HG03439 (cell line): ENCODE results near the gene FAXDC2.
A peak's percentile ranks its signal among the peaks of the same experiment; 100 is the strongest.

Experiments used
- ATAC-seq: cut with Tn5 transposase; IDR thresholded peaks from one replicate; pipeline ENCODE4 v1.9.1; 2021; ENCODE audit warnings: mild to moderate bottlenecking, moderate library complexity; ENCODE audit not compliant: unreplicated experiment

The FAXDC2 gene

GRCh38 chr5:154802050-154802449, 48.4 kb downstream of the FAXDC2 start:
- no peak for ATAC-seq

GRCh38 chr5:154801083-154801482, 49.3 kb downstream of the FAXDC2 start:
- ATAC-seq = no peak

DNA sequence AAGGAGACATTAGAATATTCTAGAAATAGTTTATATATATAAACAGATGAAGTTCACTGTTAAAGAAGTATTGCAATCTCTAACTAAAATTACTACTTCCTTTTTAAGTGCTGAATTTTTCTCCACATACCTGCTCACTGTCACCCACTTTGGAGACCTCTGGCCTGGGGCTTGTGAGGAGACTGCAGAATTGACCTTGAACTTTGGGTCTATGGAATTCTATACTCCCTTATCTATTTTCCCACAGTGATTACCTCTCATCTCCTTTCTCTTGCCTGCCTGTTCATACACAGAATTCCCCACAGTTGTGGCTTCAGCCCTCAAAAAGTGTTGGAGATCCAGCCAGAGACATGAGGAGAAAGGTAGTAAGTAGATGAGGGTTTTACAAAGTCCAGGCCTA, 49.8 kb downstream of the FAXDC2 start:
- no peak for ATAC-seq

DNA sequence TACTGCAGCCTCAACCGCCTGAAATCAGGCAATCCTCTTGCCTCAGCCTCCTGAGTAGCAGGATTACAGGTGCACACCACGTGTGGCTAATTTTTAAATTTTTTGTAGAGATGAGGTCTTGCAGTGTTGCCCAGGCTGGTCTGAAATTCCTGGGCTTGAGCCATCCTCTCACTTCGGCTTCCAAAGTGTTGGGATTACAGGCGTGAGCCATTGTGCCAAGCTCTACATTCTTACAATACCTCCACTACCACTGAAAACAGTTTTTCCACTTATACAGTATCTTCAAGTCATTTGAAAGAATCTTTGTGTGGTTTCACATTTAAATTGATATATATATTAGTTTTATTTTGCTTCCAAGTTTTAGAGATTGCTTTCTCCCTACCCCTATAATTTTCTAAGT, 52.6 kb downstream of the FAXDC2 start:
- no peak for ATAC-seq

GRCh38 chr5:154795235-154795596, 55.2 kb downstream of the FAXDC2 start:
- no peak for ATAC-seq

DNA sequence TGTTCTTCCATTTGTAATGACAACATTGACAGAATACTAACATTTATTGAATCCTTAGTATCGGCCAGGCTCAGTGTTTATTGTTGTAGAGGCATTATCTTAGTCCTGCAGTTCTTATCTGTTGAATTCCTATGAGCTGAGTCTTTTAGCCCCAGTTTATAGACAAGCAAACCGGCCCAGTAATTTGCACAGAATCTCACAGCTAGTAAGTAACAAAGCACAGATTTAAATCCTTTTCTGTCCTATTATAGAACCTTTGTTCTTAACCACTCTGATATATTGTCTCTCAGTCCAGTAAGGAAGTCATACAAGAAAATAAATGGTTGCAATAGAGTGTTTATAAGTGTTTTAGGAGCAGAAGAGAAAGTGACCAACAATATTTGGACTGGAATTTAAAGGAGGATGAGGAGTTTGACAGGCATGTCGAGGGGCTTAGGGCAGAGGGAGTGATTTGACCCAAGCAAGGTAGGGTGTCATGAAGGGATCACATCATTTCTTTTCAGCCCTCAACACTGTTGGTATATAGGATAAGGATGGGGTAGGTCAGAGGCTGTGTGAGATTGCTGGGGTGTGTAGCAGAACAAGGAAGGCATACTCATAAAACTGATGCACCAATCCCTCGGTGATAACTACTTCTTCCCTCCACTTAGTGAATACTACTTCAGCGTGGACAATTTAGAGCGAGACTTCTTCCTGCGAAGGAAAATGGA, 55.7 kb downstream of the FAXDC2 start:
- no peak for ATAC-seq

- no peak for ATAC-seq
These were observed 56.5 kb downstream of the FAXDC2 start for GRCh38 chr5:154793599-154794524.

GRCh38 chr5:154791535-154791934, 58.9 kb downstream of the FAXDC2 start:
- peak; percentile 68 for ATAC-seq

DNA sequence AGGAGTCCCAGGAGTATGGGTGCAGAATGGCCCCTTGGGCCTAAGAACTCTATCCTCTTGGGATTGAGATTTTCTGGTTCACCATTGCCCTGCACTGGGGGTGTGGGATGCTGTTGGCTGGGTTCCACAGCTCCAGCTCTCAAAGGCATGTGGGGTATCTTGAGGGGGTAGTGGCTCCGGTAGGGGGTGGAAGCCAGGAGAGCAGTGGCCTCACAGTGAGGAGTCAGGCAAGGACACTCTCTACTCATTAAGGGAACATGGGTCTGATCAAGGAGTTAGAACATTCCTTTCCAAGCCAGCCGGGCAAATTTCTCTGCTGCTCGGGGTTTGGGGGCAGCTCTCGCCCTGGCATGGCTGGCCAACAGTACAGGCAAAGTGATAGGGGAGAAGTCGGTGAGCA, 62.2 kb downstream of the FAXDC2 start:
- no peak for ATAC-seq

DNA sequence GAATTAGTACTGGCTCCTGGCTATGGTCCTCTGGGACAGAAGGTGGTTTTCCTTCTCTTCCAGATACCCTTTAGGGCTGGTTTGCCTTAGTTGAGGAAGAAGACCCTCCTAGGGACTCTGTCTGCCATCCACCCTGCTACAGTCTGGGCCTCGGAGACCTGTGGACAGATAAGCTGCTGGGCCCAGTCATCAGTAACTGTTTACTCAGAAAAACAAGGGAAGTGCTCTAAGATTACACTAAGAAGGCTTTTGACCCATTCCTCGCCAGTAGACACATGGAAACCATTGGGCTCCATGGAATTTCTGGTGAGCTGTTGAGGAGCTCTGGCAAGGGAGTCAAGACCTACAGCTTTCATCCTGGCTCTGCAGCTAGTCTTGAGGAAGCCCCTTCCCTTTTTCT, 64.0 kb downstream of the FAXDC2 start:
- no peak for ATAC-seq

- ATAC-seq = no peak
These were observed 65.5 kb downstream of the FAXDC2 start for GRCh38 chr5:154784856-154785255.

DNA sequence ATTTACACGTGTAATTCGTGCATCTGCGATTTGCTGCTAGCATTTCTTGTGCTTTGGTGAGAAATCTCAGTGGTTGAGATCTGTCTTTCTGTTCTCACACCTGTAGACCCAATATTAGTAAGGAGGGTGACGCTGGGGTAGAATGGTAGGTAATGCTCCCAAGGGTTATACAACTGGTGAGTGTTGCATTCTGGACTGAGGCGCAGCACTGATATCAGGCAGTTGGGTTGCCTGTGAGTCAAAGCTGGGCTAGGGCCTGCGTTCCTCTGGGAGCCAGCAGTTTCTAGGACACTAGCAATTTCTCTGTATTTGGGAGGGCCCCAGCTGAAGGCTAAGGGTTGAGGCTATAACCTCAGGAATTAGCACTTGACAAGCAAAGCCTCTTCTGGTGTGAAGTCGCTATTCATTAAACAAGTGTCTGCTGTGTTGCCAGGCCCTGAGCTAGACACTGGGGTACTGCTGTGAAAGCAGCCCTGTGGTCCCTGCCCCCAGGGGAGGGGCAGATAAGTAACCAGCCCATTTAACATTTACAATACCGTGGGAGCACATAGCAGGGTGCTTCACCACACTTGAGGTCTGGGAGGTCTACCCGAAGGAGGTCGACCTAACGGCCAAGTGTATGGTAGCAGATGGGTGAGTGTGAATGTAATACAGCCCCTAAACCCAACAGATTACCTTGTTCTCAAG, 66.5 kb downstream of the FAXDC2 start:
- ATAC-seq = peak; percentile 58

DNA sequence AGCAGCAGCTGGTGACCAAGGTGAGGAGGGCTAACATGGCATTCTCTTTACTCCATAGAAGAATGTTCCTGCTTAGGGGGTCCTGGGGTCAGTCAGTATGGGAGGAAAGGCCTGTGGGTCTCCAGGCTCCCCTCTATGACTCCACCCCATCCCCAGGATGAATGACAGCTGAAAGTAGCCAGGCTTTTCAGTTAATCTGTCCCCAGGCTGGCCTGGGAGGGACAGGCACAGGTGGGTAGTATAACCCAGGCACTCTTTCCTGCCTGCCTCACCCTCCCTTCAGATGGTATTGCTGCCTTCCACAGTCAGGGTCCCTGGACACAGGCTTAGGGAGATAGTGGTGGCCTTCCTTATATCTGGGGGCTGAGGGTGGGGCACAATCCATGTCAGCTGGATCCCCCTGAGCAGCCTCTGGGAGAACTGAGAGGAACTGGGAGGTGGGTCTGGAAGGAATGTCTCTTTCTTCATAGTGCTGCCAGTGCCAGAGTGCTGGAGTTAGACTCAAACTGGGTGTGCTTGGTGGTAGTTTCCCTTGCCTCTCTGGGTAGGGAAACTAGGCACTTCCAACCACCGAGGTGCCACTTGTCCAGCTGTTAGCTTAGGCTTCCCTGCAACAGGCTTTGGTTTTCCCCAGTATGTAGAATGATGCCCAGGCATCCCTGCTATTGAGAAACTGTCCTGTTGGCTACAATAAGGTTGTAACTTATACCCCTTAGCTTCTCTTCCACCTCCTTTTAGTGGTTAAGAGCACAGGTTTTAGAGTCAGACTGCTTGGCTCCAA, 67.4 kb downstream of the FAXDC2 start:
- ATAC-seq = no peak

GRCh38 chr5:154782326-154782725, 68.1 kb downstream of the FAXDC2 start:
- ATAC-seq = no peak

GRCh38 chr5:154780128-154780527, 70.3 kb downstream of the FAXDC2 start:
- no peak for ATAC-seq

- no peak for ATAC-seq
These were observed 71.3 kb downstream of the FAXDC2 start for GRCh38 chr5:154779105-154779504.

- no peak for ATAC-seq
These were observed 71.9 kb downstream of the FAXDC2 start for GRCh38 chr5:154778534-154778933.

DNA sequence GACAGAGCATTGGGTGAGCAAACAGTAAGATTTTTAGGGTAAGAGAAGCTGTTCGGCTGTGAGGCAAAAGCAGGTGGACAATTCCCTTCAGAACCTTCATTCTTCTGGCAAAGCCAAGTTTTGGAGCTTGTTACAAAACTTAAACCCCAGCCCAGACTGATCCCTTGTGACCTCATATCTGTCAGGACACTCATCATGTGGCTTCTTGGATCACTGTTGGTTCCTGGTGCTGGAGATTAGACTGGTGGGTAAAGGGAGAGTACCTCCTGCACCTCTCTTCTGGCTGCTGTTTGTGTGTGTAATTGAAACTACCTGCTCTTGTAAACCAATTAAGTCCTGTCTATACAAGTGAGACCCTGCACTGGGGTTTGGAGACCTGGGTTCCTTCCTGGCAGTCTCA, 74.2 kb downstream of the FAXDC2 start:
- no peak for ATAC-seq

DNA sequence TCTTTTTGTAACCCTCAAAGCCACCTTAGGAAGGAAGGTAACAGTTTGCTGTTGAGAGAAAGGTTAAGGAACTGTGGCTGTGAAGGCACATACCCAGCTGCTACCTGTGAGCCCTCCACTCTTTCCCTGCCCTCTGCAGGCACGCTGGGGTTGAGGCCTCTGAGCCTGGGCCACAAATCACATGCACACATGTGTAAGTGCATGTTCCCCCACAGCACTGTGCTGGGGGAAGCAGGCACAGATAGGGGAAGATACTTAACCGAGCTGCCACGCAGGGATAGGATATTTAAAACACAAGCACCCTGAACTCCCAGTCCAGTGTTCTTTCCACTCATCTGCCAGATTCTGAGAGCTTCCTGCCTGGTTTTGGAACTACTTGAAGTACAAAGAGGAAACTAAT, 77.1 kb downstream of the FAXDC2 start:
- ATAC-seq = no peak

- no peak for ATAC-seq
These were observed 79.0 kb downstream of the FAXDC2 start for GRCh38 chr5:154771383-154771901.

DNA sequence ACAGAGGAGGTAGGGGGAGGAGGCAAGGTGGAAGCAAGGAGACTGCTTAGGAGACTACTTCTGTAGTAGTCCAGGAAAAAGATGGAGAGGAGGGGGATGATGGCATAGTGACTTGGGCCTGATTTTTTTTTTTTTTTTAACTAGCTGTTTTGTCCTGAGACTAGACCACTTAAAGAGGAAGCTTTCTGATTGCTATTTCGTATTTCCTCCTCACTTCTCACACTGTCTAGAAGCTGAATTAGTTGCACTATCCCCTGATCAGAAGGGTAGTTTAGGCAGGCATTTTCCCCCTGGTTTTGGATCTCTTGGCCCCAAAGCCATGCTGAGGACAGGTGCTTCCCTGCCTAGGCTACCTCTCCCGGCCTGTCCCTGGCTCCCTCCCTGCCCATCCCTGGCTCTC, 80.3 kb downstream of the FAXDC2 start:
- ATAC-seq = no peak
